IMR-90 (cell line): ENCODE data around the gene WHRN. TPM values are rescaled to one million over a fixed set of nuclear protein-coding genes. Genes with fewer than 3 reads are reported as not detected.

Experiments used
- ATAC-seq: fragments of 200-7000 bp; cut with Tn5 transposase; 2 replicates; pipeline ENCODE4 v1.9.1; 2020; ENCODE audit warnings: low read depth, mild to moderate bottlenecking, moderate library complexity
- BruUV-seq: library from RNA; stranded (reverse); fragments of 400-500 nt; replicated peaks from 2 replicates; lab custom pipeline; 2021; lab: Mats Ljungman, UMichigan
- CTCF ChIA-PET: fragments of 300-600 bp; formaldehyde crosslinking; extraction: SDS; loops from one replicate; lab custom pipeline; 2021; ENCODE audit warnings: antibody characterized with exemption; lab: Yijun Ruan, JAX
- POLR2A ChIA-PET: fragments of 300-600 bp; sonication (Branson Sonifier 250); formaldehyde crosslinking; loops from one replicate; lab custom pipeline; 2022; ENCODE audit warnings: antibody characterized with exemption; ENCODE audit not compliant: unreplicated experiment; lab: Charles Lee
- DNase-seq: peaks from one replicate; pipeline ENCODE4 v3.0.0; 2013
- H2AFZ ChIP-seq: replicated peaks from 2 replicates; pipeline ENCODE3; 2013; ENCODE audit warnings: low read length, mild to moderate bottlenecking; ENCODE audit not compliant: poor library complexity
- H2AK5ac ChIP-seq: 2 replicates; pipeline ENCODE4 v1.6.1; 2013; ENCODE audit warnings: low read depth, low read length, inconsistent platforms
- H2AK9ac ChIP-seq: replicated peaks from 2 replicates; pipeline ENCODE3; 2013; ENCODE audit warnings: mild to moderate bottlenecking, low read depth, low read length, moderate library complexity; ENCODE audit not compliant: poor library complexity
- H2BK120ac ChIP-seq: 2 replicates; pipeline ENCODE4 v1.6.1; 2013; ENCODE audit warnings: low read depth, low read length, inconsistent platforms
- H2BK15ac ChIP-seq: 3 replicates; pipeline ENCODE4 v1.6.1; 2013; ENCODE audit warnings: low read depth, low read length, inconsistent platforms
- H2BK20ac ChIP-seq: 2 replicates; pipeline ENCODE4 v1.6.1; 2013; ENCODE audit warnings: low read depth, mild to moderate bottlenecking, inconsistent platforms, low read length, moderate library complexity
- H2BK5ac ChIP-seq: 2 replicates; pipeline ENCODE4 v1.6.1; 2013; ENCODE audit warnings: mild to moderate bottlenecking, low read depth, low read length, inconsistent platforms; ENCODE audit not compliant: poor library complexity, severe bottlenecking
- H3K14ac ChIP-seq: replicated peaks from 2 replicates; pipeline ENCODE4 v1.6.1; 2013; ENCODE audit warnings: low read depth, low read length, inconsistent platforms
- H3K18ac ChIP-seq: 2 replicates; pipeline ENCODE4 v1.6.1; 2013; ENCODE audit warnings: low read depth, low read length, control low read depth
- H3K23ac ChIP-seq: 2 replicates; pipeline ENCODE4 v1.6.1; 2013; ENCODE audit warnings: low read depth, low read length, inconsistent platforms
- H3K27ac ChIP-seq: 2 replicates; pipeline ENCODE4 v1.5.1; 2013; ENCODE audit warnings: mild to moderate bottlenecking, control low read depth, low read length; ENCODE audit not compliant: insufficient read depth
- H3K27me3 ChIP-seq: 2 replicates; pipeline ENCODE4 v1.6.1; 2013; ENCODE audit warnings: low read length; ENCODE audit not compliant: control insufficient read depth, insufficient read depth
- H3K36me3 ChIP-seq: 2 replicates; pipeline ENCODE4 v1.6.1; 2013; ENCODE audit warnings: low read length, mixed read lengths; ENCODE audit not compliant: control insufficient read depth, insufficient read depth
- H3K4ac ChIP-seq: 2 replicates; pipeline ENCODE4 v1.6.1; 2013; ENCODE audit warnings: low read depth, low read length, inconsistent platforms
- H3K4me1 ChIP-seq: 2 replicates; pipeline ENCODE4 v1.6.1; 2013; ENCODE audit warnings: low read length, mixed read lengths; ENCODE audit not compliant: control insufficient read depth, insufficient read depth
- H3K4me2 ChIP-seq: 2 replicates; pipeline ENCODE4 v1.6.1; 2013; ENCODE audit warnings: low read depth, mild to moderate bottlenecking, control low read depth, low read length, moderate library complexity
- H3K4me3 ChIP-seq: 2 replicates; pipeline ENCODE4 v1.5.1; 2013; ENCODE audit warnings: low read depth, mild to moderate bottlenecking, control low read depth, low read length, moderate library complexity; ENCODE audit not compliant: insufficient read depth
- H3K56ac ChIP-seq: 2 replicates; pipeline ENCODE4 v1.6.1; 2013; ENCODE audit warnings: low read length, inconsistent platforms; ENCODE audit not compliant: insufficient read depth; ENCODE audit errors: extremely low read depth
- H3K79me1 ChIP-seq, 2 experiments: 2 replicates each; pipeline ENCODE4 v1.6.1; 2013; ENCODE audit warnings: low read length in 2 of 2, inconsistent platforms in 1 of 2, low read depth in 1 of 2
- H3K9ac ChIP-seq: 2 replicates; pipeline ENCODE4 v1.6.1; 2013; ENCODE audit warnings: low read depth, low read length, control low read depth
- H3K9me1 ChIP-seq: 2 replicates; pipeline ENCODE4 v1.6.1; 2013; ENCODE audit warnings: low read length, inconsistent platforms; ENCODE audit not compliant: insufficient read depth
- H3K9me3 ChIP-seq: 2 replicates; pipeline ENCODE4 v1.6.1; 2013; ENCODE audit warnings: low read length; ENCODE audit not compliant: control insufficient read depth, insufficient read depth
- H4K20me1 ChIP-seq: 2 replicates; pipeline ENCODE4 v1.6.1; 2013; ENCODE audit warnings: low read length, inconsistent platforms; ENCODE audit not compliant: insufficient read depth
- H4K5ac ChIP-seq: 2 replicates; pipeline ENCODE4 v1.6.1; 2013; ENCODE audit warnings: mild to moderate bottlenecking, low read depth, low read length, control low read depth
- H4K8ac ChIP-seq, 2 experiments: 2 replicates each; pipeline ENCODE4 v1.6.1; 2013; ENCODE audit warnings: low read depth in 2 of 2, low read length in 2 of 2, control low read depth in 1 of 2, inconsistent platforms in 1 of 2
- H4K91ac ChIP-seq: 2 replicates; pipeline ENCODE4 v1.6.1; 2013; ENCODE audit warnings: low read depth, low read length, inconsistent platforms; ENCODE audit not compliant: insufficient read depth
- CHD1 ChIP-seq: IDR thresholded peaks from 2 replicates; pipeline ENCODE4 v1.6.1; 2012; ENCODE audit warnings: low read depth, low read length, improper control_type of control experiment
- FOS ChIP-seq: fragments of 150-350 bp; IDR thresholded peaks from 2 replicates; pipeline ENCODE4 v1.6.1; 2016; ENCODE audit warnings: low read depth, low read length
- NFE2L2 ChIP-seq: fragments of 150-350 bp; IDR thresholded peaks from 2 replicates; pipeline ENCODE4 v1.6.1; 2016; ENCODE audit warnings: low read depth, mild to moderate bottlenecking, low read length
- RFX5 ChIP-seq: IDR thresholded peaks from 2 replicates; pipeline ENCODE4 v1.8.0; 2012; ENCODE audit warnings: low read depth, mild to moderate bottlenecking, low read length, moderate library complexity
- SMC3 ChIP-seq: fragments of 150-350 bp; IDR thresholded peaks from 2 replicates; pipeline ENCODE4 v1.6.1; 2016; ENCODE audit warnings: low read depth, mild to moderate bottlenecking, antibody characterized with exemption, low read length, moderate library complexity
- WGBS, 2 experiments: methylation state at CpG; one replicate each; pipeline versions ENCODE4 v1.1.5 to v1.1.7; 2013; ENCODE audit warnings: missing lambda C conversion rate in 2 of 2; ENCODE audit not compliant: insufficient read length in 1 of 2; ENCODE audit errors: extremely low coverage in 2 of 2; 5-methylcytosine and 5-hydroxymethylcytosine counted together
- dilution Hi-C: fragments of 300-500 bp; cut with HindIII; formaldehyde crosslinking; loops from one replicate; pipeline ENCODE4 v1.14.3; 2018; ENCODE audit warnings: low sequenced_read_pairs; ENCODE audit not compliant: unreplicated experiment
- in situ Hi-C: fragments of 300-500 bp; cut with MboI; formaldehyde crosslinking; loops from 3 replicates; pipeline ENCODE4 v1.14.3; 2019; ENCODE audit warnings: low sequenced_read_pairs, inconsistent platforms, mixed read lengths
- intact Hi-C: fragments of 100-400 bp; cut with micrococcal nuclease; formaldehyde crosslinking; loops from 2 replicates; pipeline ENCODE4 v1.10.0; 2022
- polyA plus RNA-seq, 3 experiments: library from polyadenylated mRNA; depleted of rRNA; stranded (reverse); fragments of >200 nt; gene quantifications; 2 replicates each; pipeline ENCODE4 v1.2.3, GENCODE V29; 2012; ENCODE audit warnings: low replicate concordance in 1 of 3
- total RNA-seq: library from RNA; depleted of rRNA; stranded (reverse); fragments of >200 nt; gene quantifications from 2 replicates; pipeline ENCODE4 v1.2.3, GENCODE V29; 2012

The WHRN gene
- total and polyA plus RNA-seq, 2 of the 4 experiments (the other 2 are of a cell fraction) = 0.18 to 2.6 TPM

DNA sequence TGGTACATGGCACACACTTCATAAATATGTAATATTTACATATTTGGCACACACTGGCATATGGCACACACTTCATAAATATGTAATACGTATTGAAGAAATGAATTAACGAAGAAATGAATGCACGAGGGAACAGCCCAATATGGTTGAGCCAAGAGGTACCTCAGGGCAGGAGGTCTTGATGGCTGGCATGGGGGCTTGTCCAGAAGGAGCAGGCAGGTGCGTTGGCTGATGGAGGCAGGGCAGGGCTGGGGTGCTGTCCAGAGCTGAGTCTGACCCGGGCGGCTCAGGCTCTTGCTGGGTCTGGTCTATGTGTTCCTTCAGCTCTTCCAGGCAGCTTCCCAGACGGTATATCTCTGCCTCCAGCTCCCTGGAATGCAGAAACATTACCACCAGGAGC, 143.7 kb downstream of the WHRN start:
- intact Hi-C loops (no loop called here), dilution Hi-C loops (no loop called here), in situ Hi-C loops (no loop called here)
- no peak overlapping the region for H2BK120ac ChIP-seq
- H2BK20ac ChIP-seq = no peak overlapping the region
- H2BK15ac ChIP-seq = no peak overlapping the region
- H2AFZ ChIP-seq = no peak overlapping the region
- H4K20me1 ChIP-seq = no peaks in the 10 kb centered on the region; the same call in 1 of the 2 replicates
- H3K9me1 ChIP-seq = peaks cover 12% of the 10 kb centered on the region
- peaks cover 63% of the 10 kb centered on the region for H3K36me3 ChIP-seq
- no peak overlapping the region for H3K27ac ChIP-seq
- WGBS, 2 experiments = 96% methylated on average over 3 of the region's 7 CpGs; no CpG with 5 or more reads in 1 of the 2 experiments
- H3K4ac ChIP-seq = no peak overlapping the region
- no peak overlapping the region for H4K91ac ChIP-seq
- ChIA-PET POLR2A (no interaction called here), CTCF (no interaction called here)
- H3K23ac ChIP-seq = no peak overlapping the region
- no peaks in the 10 kb centered on the region for H3K27me3 ChIP-seq
- H2AK5ac ChIP-seq = no peak overlapping the region
- H3K9me3 ChIP-seq = no peaks in the 10 kb centered on the region
- no peak overlapping the region for H3K56ac ChIP-seq
- H3K4me1 ChIP-seq = peaks cover 14% of the 10 kb centered on the region
- H3K18ac ChIP-seq = no peak overlapping the region
- no peak overlapping the region for H3K9ac ChIP-seq
- DNase-seq (no peak), ATAC-seq (no peak)
- H4K8ac ChIP-seq = no peak overlapping the region
- no peak overlapping the region for H3K14ac ChIP-seq
- H2BK5ac ChIP-seq = no peak overlapping the region
- no peak overlapping the region for H3K4me2 ChIP-seq
- no peak overlapping the region for H2AK9ac ChIP-seq
- no peak overlapping the region for H4K5ac ChIP-seq
- no peak for TF ChIP-seq SMC3
- no peak for TF ChIP-seq CHD1
- TF ChIP-seq RFX5 = no peak
- TF ChIP-seq NFE2L2 = no peak
- TF ChIP-seq FOS = no peak
- no peak overlapping the region for H3K4me3 ChIP-seq
- H3K79me1 ChIP-seq = peaks cover 2 to 3% of the 10 kb centered on the region in 2 experiments; a peak in 3 of 4 replicates
- BruUV-seq = no TSS peak
